NT2/D1 (cell line): ENCODE measurements around the gene AZU1.

ENCODE experiments used
- DNase-seq: peaks from one replicate; pipeline ENCODE4 v3.0.0-alpha.2; 2011; ENCODE audit warnings: low read depth, low spot score
- H3K27me3 ChIP-seq: 2 replicates; pipeline ENCODE4 v1.6.0; 2011; ENCODE audit warnings: mild to moderate bottlenecking; ENCODE audit not compliant: insufficient read length, insufficient read depth
- H3K36me3 ChIP-seq: 2 replicates; pipeline ENCODE4 v1.6.1; 2011; ENCODE audit warnings: mild to moderate bottlenecking, low read length, mixed read lengths; ENCODE audit not compliant: insufficient read depth, insufficient read length
- H3K4me1 ChIP-seq: 2 replicates; pipeline ENCODE4 v1.5.1; 2011; ENCODE audit not compliant: insufficient read depth, insufficient read length
- H3K4me3 ChIP-seq: 2 replicates; pipeline ENCODE4 v1.5.1; 2011; ENCODE audit warnings: low read depth; ENCODE audit not compliant: insufficient read length
- H3K9ac ChIP-seq: 2 replicates; pipeline ENCODE4 v1.6.0; 2011; ENCODE audit warnings: low read depth; ENCODE audit not compliant: insufficient read length
- H3K9me3 ChIP-seq: 2 replicates; pipeline ENCODE4 v1.5.1; 2011; ENCODE audit warnings: mild to moderate bottlenecking, low read length; ENCODE audit not compliant: insufficient read depth
- SUZ12 ChIP-seq: IDR thresholded peaks from 2 replicates; pipeline ENCODE4 v1.6.1; 2011; ENCODE audit not compliant: insufficient read length, insufficient read depth; ENCODE audit errors: extremely low read depth
- YY1 ChIP-seq: IDR thresholded peaks from 2 replicates; pipeline ENCODE4 v1.6.1; 2011; ENCODE audit not compliant: insufficient read length, insufficient read depth
- ZNF274 ChIP-seq: IDR thresholded peaks from 2 replicates; pipeline ENCODE4 v1.6.1; 2011; ENCODE audit warnings: mild to moderate bottlenecking, low read depth, low read length

AZU1 gene

GRCh38 chr19:799076-799881 lies 28.4 kb upstream of the AZU1 start:
- H3K9me3 ChIP-seq, result no peaks in the 10 kb centered on the region
- H3K36me3 ChIP-seq, result peaks cover 62% of the 10 kb centered on the region
- TF ChIP-seq ZNF274 (no peak), YY1 (no peak), SUZ12 (no peak)
- no peak for DNase-seq
- H3K4me1 ChIP-seq, result peaks cover 40% of the 10 kb centered on the region
- H3K9ac ChIP-seq, result peak overlapping the region; percentile 91
- H3K27me3 ChIP-seq, result no peaks in the 10 kb centered on the region
- H3K4me3 ChIP-seq, result peak overlapping the region; percentile 85

GRCh38 chr19:800360-801029 lies 27.1 kb upstream of the AZU1 start:
- Histone ChIP-seq H3K9me3 (no peaks in the 10 kb centered on the region), H3K4me3 (peak overlapping the region; percentile 30), H3K9ac (peak overlapping the region; percentile 62), H3K4me1 (peaks cover 46% of the 10 kb centered on the region), H3K36me3 (peaks cover 74% of the 10 kb centered on the region), H3K27me3 (no peaks in the 10 kb centered on the region)
- no peak for DNase-seq
- TF ChIP-seq SUZ12 (no peak), ZNF274 (no peak), YY1 (no peak)

- H3K9ac ChIP-seq, result peak overlapping the region; percentile 62
- TF ChIP-seq ZNF274 (no peak), SUZ12 (no peak), YY1 (no peak)
- DNase-seq, result no peak
- no peaks in the 10 kb centered on the region for H3K9me3 ChIP-seq
- peaks cover 42% of the 10 kb centered on the region for H3K4me1 ChIP-seq
- no peaks in the 10 kb centered on the region for H3K27me3 ChIP-seq
- H3K4me3 ChIP-seq, result peak overlapping the region; percentile 30
- peaks cover 81% of the 10 kb centered on the region for H3K36me3 ChIP-seq
Observed at GRCh38 chr19:801030-801860, 26.4 kb upstream of the AZU1 start.

- Histone ChIP-seq H3K9ac (peak overlapping the region; percentile 68), H3K9me3 (no peaks in the 10 kb centered on the region), H3K27me3 (no peaks in the 10 kb centered on the region), H3K4me3 (no peak overlapping the region), H3K4me1 (peaks cover 44% of the 10 kb centered on the region), H3K36me3 (peaks cover 89% of the 10 kb centered on the region)
- no peak for TF ChIP-seq ZNF274
- TF ChIP-seq SUZ12, result no peak
- no peak for TF ChIP-seq YY1
- no peak for DNase-seq
Observed at GRCh38 chr19:801861-802497, 25.7 kb upstream of the AZU1 start.

GRCh38 chr19:802498-803098 lies 25.0 kb upstream of the AZU1 start:
- DNase-seq, result no peak
- H3K4me3 ChIP-seq, result no peak overlapping the region
- no peaks in the 10 kb centered on the region for H3K9me3 ChIP-seq
- peaks cover 44% of the 10 kb centered on the region for H3K4me1 ChIP-seq
- peaks cover 95% of the 10 kb centered on the region for H3K36me3 ChIP-seq
- TF ChIP-seq SUZ12 (no peak), YY1 (no peak), ZNF274 (no peak)
- peak overlapping the region; percentile 68 for H3K9ac ChIP-seq
- no peaks in the 10 kb centered on the region for H3K27me3 ChIP-seq

- TF ChIP-seq YY1, result no peak
- no peak for TF ChIP-seq SUZ12
- TF ChIP-seq ZNF274, result no peak
- Histone ChIP-seq H3K4me3 (no peak overlapping the region), H3K4me1 (peaks cover 46% of the 10 kb centered on the region), H3K27me3 (no peaks in the 10 kb centered on the region), H3K36me3 (peaks cover 100% of the 10 kb centered on the region), H3K9ac (peak overlapping the region; percentile 65), H3K9me3 (no peaks in the 10 kb centered on the region)
- no peak for DNase-seq
Observed at GRCh38 chr19:803099-803561, 24.5 kb upstream of the AZU1 start.
